NCI-H2196 (cell line): Measurements from ENCODE around the gene CDH23.

Experiments
- DNase-seq: peaks from one replicate; lab custom pipeline; 2025; ENCODE audit not compliant: unreplicated experiment; lab: John Stamatoyannopoulos, UW

The CDH23 gene

GRCh38 chr10:71648254-71648932, 251.7 kb downstream of the CDH23 start:
- DNase-seq = no peak

DNA sequence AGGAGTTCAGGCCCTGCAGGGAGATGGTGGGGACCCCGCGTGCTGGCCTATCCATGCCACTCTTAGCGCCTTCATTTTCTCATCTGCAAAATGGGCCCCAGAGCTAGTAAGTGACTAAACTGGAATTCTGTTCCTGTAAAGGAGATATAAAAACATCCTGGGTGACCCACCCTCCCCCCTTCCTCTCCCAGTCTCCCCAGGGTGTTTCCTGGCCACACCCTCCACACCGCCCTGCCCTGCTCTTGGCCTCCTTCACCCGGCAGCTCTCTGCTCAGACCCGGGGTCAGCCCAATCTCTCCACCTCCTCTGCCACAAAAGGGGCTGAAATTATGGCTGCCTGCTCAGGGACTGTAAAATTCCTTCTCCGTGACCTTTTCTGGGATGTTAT, 252.2 kb downstream of the CDH23 start:
- DNase-seq = no peak

GRCh38 chr10:71649631-71650030, 252.9 kb downstream of the CDH23 start:
- no peak for DNase-seq

DNA sequence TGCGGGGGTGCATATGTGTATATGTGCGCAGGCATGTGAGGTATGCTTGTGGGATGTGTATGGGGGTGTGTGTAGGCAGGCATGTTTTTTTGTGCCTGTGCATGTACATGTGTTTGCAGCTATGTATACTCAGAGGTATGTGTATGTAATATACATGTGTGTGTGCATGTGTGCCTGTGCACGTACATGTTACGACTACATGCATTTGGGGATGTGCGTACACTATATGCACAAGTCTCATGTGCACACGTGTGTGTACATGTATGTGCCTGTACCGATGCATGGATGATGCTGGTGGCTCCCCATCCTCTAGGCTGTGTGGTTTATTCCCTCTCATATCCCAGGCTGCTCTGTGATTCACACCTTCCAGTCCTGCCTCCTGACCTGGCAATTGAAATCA, 253.7 kb downstream of the CDH23 start:
- no peak for DNase-seq

DNA sequence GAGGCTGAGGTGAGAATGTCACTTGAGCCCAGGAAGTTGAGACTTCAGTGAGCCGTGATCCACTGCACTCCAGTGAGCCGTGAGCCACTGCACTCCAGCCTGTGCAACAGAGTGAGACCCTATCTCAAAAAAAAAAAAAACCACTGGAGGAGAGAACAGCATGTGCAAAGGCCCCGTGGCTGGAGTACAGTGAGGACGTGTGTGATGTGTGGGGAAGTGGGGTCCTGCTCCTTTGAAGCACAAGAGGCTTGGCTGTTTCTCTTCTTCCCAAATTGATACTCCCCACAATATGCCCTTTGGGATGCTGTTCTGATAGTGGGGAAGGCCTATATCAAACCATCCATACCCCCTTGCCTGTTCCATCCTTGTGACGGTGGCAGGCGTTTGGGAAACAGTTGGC, 254.7 kb downstream of the CDH23 start:
- DNase-seq = no peak

DNA sequence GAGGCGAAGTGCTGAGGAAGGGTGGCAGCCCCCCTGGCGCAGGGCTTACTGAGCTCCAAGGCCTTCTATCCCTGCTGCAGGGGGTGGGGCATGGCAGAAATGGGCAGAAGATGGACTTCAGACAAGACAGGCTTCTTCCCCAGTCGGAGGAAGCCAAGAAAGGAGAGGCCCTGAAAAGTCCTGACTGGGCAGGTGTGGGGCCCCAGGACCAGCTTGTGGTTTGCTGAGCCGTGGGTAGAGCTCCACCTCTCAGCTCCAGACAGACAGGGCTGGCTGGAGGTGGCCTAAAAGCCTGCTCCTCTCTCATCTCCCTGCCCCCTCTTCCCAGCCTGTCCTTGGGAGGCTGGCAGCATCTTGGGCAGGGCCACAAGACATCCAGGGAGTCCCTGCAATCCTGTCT, 255.2 kb downstream of the CDH23 start:
- no peak for DNase-seq

GRCh38 chr10:71653044-71653443, 256.3 kb downstream of the CDH23 start:
- DNase-seq = no peak

GRCh38 chr10:71656220-71656619, 259.5 kb downstream of the CDH23 start:
- DNase-seq = no peak

- DNase-seq = no peak
These were observed 261.1 kb downstream of the CDH23 start for GRCh38 chr10:71657604-71658466.

- no peak for DNase-seq
These were observed 261.7 kb downstream of the CDH23 start for GRCh38 chr10:71658467-71658745.

- no peak for DNase-seq
These were observed 262.5 kb downstream of the CDH23 start for GRCh38 chr10:71659111-71659634.

- no peak for DNase-seq
These were observed 263.0 kb downstream of the CDH23 start for GRCh38 chr10:71659737-71660136.

- no peak for DNase-seq
These were observed 263.6 kb downstream of the CDH23 start for GRCh38 chr10:71660313-71660712.

DNA sequence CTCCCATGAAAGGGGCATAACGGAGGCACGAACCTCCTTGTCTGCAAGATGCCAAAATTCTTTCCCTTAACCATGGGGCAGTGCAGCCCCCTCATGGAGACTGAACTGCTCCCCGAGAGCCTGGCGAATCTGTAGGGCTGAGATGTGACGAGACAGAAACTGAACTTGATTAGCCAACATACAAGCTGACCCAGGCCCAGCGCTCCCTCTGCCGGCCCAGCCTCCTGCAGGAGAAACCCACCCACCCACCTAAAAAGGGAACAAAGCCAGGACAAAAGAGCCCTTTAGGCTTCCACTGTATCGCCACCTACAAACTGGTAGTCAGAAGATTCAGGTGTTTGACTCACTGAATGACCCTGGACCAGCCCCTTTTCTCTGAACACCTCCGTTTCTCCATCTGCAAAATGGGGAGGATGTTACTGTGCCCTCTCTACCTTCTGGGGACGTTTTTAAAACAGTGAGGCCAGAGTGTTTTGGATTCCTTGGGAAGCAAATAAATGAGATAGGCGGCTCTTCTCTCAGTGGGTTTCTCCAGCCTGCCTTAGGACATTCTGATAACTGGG, 264.4 kb downstream of the CDH23 start:
- no peak for DNase-seq

GRCh38 chr10:71661779-71662336, 265.1 kb downstream of the CDH23 start:
- no peak for DNase-seq

DNA sequence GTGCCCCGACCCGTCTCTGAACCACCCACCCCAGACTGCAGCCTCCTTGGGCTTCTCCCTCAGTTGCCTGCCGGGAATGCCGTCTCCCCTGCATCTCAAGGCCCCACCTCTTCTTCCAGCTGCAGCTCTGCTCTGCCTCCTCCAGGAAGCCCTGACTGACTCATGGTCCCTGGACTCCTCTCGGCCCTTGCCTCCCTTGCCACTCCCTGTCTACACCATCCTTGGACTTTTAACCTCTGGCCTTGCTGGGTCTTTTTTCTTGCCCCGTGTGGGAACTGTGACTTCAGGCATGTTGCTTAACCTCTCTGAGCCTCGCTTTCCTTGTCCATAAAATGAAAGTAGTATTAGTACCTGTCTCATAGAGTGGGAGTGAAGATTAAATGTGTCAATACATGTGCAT, 266.6 kb downstream of the CDH23 start:
- no peak for DNase-seq

GRCh38 chr10:71664585-71664984, 267.9 kb downstream of the CDH23 start:
- no peak for DNase-seq

DNA sequence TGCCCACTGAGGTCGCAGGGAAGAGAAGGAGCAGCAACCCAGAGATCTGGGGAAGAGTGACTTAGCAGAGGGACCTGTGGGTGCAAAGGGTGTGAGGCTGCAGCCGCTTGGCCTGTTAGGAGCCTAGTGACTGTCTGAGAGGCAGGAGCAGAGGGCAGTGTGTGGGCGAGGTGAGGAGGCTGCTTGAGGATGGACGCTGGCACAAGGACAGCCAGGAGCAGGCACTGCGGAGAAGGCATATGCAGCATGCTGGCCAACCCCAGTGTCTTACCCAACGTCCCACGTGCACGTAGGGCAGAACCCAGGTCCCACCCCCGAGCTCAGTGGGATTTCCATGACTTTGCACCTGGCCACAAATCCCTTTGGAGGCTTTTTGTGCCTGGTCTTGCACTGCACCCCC, 268.7 kb downstream of the CDH23 start:
- DNase-seq = no peak

DNA sequence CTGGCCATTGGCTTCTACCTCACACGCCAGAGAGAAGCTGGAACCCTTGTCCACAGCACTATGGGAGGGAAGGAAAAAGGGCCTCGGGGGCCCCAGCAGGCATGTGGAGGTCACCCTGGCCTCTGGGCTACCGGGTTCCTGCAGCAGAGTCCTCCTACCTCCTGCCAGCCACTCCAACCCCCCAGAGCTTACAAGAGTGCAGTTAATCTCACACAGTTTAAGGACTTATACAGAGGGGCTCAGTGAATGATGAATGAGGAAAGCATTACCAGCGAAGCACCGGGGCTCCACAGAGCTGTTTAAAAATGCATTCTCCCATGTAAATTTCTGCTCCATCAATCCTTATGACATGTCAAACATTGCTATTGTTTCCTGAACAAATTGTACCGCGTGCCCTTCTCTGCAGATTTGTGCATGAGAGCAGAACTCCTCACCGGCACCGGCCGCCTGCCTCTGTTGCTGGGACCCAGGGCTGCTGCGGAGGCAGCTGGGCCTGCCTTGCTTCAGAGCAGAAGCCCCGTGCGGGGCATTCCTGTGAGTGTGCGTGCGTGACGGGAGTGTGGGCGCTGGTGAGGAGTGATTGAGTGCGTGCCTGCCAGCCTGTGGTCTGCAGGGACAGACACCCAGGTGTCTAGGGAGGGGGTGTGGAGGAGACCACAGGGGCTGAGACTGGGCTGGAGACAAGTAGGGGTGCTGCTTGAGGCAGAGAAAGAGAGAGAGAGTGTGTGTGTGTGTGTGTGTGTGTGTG, 270.1 kb downstream of the CDH23 start:
- DNase-seq = no peak

DNA sequence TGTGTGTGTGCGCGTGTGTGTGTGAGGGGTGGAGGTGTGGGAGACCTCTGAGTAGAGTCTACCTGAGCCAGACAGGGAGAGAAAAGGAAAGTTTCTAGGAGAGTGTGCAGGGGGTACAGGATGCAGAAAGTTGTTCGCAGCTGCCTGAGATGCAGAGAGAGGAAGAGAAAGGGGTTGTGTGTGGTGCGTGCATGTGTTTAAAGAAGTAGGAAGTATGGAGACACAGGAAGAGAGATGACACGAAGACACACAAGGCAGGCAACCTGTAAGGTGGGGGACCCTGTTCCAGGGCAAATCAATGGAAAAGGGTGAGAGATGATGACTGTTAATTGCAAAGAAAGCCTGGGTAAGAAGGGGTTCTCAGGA, 270.6 kb downstream of the CDH23 start:
- no peak for DNase-seq
